ENCODE data around the gene TCOF1. TPM values are rescaled to one million over a fixed set of nuclear protein-coding genes. Genes with fewer than 3 reads are reported as not detected.

The TCOF1 gene
- total RNA-seq, 1 donor from 2014 or later: 27.1 TPM

DNA sequence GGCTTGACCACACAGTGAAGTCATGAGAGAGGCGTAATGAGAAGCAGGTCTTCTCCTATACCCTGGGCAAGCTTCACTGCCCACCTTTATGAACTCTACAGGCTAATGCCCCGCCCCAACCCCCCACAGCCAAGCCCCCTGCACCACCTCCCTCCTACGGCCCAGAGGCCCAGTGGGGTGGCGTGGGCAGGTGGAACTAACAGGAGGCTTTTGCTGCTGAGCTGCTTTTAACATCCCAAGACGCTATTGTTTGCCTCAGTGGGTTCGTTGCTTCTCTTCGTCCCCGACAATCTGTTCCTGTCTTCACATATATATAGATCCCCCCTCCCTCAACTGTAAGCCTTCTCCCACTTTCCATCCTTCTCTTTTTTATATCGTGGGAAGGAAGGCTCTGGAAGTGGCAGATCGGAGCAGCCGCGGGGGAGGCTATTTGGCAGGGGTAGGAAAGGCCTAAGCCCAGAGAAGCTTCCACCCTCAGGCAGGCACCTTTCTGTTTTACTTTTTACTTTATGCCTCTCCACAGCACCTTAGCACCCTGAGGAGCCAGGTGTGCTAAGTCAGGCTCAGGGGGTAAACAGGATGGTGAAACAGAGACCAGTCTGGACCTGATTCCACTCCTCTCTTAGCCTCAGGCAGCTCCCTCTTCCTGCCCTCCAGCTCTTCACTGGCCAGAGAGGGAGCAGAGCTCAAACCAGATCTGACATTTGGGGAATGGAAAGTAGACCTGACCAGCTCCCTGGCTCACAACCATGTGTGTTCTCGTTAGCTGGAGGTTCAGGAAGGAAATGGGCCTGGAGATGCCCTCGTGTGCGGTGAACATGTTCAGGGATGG is 28.7 kb downstream of the TCOF1 start:
- Histone ChIP-seq H3K36me3 (peaks cover 100% of the 10 kb centered on the region), H3K4me1 (no peaks in the 10 kb centered on the region), H3K27me3 (ENCODE audit: low read depth) (no peaks in the 10 kb centered on the region), H3K27ac (no peak overlapping the region), H3K4me3 (no peak overlapping the region), H3K9me3 (no peaks in the 10 kb centered on the region)
- DNase-seq (no peak), ATAC-seq (no peak)
- TF ChIP-seq, protein P1, sequence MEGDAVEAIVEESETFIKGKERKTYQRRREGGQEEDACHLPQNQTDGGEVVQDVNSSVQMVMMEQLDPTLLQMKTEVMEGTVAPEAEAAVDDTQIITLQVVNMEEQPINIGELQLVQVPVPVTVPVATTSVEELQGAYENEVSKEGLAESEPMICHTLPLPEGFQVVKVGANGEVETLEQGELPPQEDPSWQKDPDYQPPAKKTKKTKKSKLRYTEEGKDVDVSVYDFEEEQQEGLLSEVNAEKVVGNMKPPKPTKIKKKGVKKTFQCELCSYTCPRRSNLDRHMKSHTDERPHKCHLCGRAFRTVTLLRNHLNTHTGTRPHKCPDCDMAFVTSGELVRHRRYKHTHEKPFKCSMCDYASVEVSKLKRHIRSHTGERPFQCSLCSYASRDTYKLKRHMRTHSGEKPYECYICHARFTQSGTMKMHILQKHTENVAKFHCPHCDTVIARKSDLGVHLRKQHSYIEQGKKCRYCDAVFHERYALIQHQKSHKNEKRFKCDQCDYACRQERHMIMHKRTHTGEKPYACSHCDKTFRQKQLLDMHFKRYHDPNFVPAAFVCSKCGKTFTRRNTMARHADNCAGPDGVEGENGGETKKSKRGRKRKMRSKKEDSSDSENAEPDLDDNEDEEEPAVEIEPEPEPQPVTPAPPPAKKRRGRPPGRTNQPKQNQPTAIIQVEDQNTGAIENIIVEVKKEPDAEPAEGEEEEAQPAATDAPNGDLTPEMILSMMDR (IDR thresholded peaks at IDR 0.05): no peak
- intact Hi-C loops (cut with DNase I): no loop called here

DNA sequence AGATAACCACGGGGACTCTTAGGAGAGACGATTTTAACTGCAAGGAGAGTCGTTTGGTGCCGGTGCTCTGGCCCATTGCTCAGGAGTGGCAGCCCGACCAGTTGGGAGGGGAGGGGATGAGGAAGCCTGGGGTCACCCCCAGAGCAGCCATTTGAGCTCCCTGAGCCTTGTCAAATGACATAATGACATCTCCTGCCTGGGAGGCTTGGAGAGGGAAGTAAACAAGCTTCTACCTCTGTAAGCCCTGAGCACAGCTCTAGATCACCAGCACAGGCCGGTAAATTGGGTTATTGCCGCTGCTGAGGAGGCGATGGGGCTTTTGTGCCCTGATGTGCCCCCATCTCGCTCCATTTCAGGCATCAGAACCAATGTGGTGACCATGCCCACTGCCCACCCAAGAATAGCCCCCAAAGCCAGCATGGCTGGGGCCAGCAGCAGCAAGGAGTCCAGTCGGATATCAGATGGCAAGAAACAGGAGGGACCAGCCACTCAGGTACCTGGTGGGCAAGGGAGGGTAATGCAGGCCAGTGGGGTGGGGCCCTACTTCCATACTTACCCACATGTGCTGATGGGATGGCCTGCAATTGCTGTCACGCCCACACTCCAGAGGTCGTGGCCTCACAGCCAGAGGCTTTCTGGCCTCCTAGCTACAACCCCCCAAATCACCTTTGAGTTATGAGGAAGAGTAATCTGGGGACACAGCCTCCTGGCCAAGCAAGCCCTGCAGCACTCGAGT is 32.2 kb downstream of the TCOF1 start:
- intact Hi-C loops (cut with DNase I): no loop called here
- H3K27ac ChIP-seq: no peak overlapping the region
- no peaks in the 10 kb centered on the region for H3K4me1 ChIP-seq
- no peak for DNase-seq
- no peak for ATAC-seq
- TF ChIP-seq, protein P1 (IDR thresholded peaks at IDR 0.05): no peak
- H3K9me3 ChIP-seq: no peaks in the 10 kb centered on the region
- no peaks in the 10 kb centered on the region for H3K27me3 ChIP-seq (ENCODE audit: low read depth)
- no peak overlapping the region for H3K4me3 ChIP-seq
- H3K36me3 ChIP-seq: peaks cover 100% of the 10 kb centered on the region

DNA sequence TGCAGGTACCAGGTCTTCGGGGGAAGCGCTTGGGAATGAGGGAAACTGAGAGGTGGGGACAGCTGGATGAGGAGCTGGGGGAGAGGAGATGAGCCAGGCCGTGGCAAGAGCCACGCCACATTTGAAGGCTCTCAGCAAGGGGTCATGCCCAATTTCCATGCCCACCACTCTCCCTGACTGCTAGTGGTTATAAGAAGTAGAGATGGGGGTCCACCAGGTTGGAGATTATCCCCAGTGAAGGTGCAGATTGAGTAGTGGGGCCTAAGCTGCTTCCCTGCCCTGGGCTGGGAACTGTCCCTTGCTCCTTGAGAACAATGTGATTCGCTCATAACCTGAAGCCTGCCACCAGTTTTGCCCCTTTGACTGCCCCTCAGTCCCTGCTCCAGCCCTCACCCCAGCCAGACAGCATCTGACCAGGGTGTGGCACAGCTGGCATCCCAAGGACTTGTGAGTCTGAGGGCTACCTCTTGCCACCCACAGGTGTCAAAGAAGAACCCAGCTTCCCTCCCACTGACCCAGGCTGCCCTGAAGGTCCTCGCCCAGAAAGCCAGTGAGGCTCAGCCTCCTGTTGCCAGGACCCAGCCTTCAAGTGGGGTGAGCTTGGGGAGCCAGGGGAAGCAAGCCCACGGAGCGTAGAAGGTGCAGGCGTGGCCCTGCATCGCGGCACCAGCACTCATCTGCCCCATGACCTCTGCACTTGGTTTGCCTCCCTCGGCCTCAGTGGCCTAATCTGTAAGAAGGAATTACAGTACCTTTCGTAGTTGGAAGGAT is 33.8 kb downstream of the TCOF1 start:
- DNase-seq (no peak), ATAC-seq (no peak)
- H3K27me3 ChIP-seq (ENCODE audit: low read depth): no peaks in the 10 kb centered on the region
- H3K27ac ChIP-seq: no peak overlapping the region
- H3K4me3 ChIP-seq: no peak overlapping the region
- H3K36me3 ChIP-seq: peaks cover 100% of the 10 kb centered on the region
- no peaks in the 10 kb centered on the region for H3K4me1 ChIP-seq
- TF ChIP-seq, protein P1 (IDR thresholded peaks at IDR 0.05): no peak
- intact Hi-C loops (cut with DNase I): no loop called here
- no peaks in the 10 kb centered on the region for H3K9me3 ChIP-seq

DNA sequence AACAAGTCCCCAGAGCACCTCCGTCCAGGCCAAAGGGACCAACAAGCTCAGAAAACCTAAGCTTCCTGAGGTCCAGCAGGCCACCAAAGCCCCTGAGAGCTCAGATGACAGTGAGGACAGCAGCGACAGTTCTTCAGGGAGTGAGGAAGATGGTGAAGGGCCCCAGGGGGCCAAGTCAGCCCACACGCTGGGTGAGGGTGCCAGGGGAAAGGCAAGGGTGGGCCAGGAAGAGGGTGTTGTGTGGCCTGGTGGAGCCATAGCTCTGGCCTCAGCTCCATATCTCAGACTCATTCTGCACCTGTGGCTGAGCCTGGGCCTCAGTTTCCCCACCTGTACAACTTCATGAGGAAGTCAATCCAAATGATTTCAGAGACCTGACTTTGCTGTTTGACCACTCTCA is 34.5 kb downstream of the TCOF1 start:
- Histone ChIP-seq H3K4me3 (no peak overlapping the region), H3K4me1 (no peaks in the 10 kb centered on the region), H3K36me3 (peaks cover 99% of the 10 kb centered on the region), H3K9me3 (no peaks in the 10 kb centered on the region), H3K27ac (no peak overlapping the region), H3K27me3 (ENCODE audit: low read depth) (no peaks in the 10 kb centered on the region)
- DNase-seq: no peak
- no peak for ATAC-seq
- TF ChIP-seq, protein P1 (IDR thresholded peaks at IDR 0.05): no peak
- intact Hi-C loops (cut with DNase I): no loop called here

DNA sequence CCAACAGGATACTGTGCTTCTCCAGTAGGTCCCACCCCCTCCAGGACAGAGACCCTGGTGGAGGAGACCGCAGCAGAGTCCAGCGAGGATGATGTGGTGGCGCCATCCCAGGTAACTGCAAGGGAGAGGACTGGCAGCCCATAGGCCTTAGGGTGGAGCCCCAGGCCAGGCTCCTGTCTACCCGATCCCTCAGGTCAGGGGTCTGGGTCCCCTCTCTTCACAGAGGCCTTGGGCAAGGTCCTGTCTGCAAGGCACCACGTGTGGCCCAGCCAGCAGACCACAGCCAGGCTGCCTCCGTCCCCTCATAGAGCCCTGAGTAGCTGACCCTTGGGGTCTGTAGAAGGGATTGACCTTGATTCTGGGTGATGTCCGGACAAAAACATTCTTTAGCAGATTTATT is 35.2 kb downstream of the TCOF1 start:
- no peaks in the 10 kb centered on the region for H3K27me3 ChIP-seq (ENCODE audit: low read depth)
- ATAC-seq (peak in 1 of 2 donors; percentile 7), DNase-seq (no peak)
- no peak overlapping the region for H3K4me3 ChIP-seq
- TF ChIP-seq, protein P1 (IDR thresholded peaks at IDR 0.05): no peak
- peaks cover 99% of the 10 kb centered on the region for H3K36me3 ChIP-seq
- no peaks in the 10 kb centered on the region for H3K4me1 ChIP-seq
- no peak overlapping the region for H3K27ac ChIP-seq
- H3K9me3 ChIP-seq: no peaks in the 10 kb centered on the region
- intact Hi-C loops (cut with DNase I): no loop called here

Data from lower lobe of right lung (tissue), 2 donors.